Smooth muscle cell (in vitro differentiated cells): ENCODE measurements around the gene GREB1L. TPM values are rescaled to one million over a fixed set of nuclear protein-coding genes. Genes with fewer than 3 reads are reported as not detected.

Experiments
- DNase-seq: peaks from one replicate; lab custom pipeline; 2025; ENCODE audit not compliant: unreplicated experiment; lab: John Stamatoyannopoulos, UW
- H2AFZ ChIP-seq: fragments of 200-600 bp; sonication (generic); 2 replicates; pipeline ENCODE4 v1.6.0; 2016; ENCODE audit warnings: antibody characterized with exemption, low read depth, mild to moderate bottlenecking
- H3F3A ChIP-seq: fragments of 200-600 bp; sonication (generic); 2 replicates; pipeline ENCODE4 v1.6.0; 2017; ENCODE audit warnings: antibody characterized with exemption, low read depth
- H3K27ac ChIP-seq: fragments of 200-600 bp; sonication (generic); 2 replicates; pipeline ENCODE4 v1.5.1; 2016; ENCODE audit warnings: low read depth, mild to moderate bottlenecking
- H3K27me3 ChIP-seq: fragments of 200-600 bp; sonication (generic); 2 replicates; pipeline ENCODE4 v1.6.1; 2016; ENCODE audit warnings: low read depth, mild to moderate bottlenecking
- H3K36me3 ChIP-seq: fragments of 200-600 bp; sonication (generic); 2 replicates; pipeline ENCODE4 v1.5.1; 2016; ENCODE audit warnings: low read depth
- H3K4me1 ChIP-seq: fragments of 200-600 bp; sonication (generic); 2 replicates; pipeline ENCODE4 v1.5.1; 2016; ENCODE audit warnings: low read depth
- H3K4me2 ChIP-seq: fragments of 200-600 bp; sonication (generic); 2 replicates; pipeline ENCODE4 v1.6.0; 2016; ENCODE audit warnings: mild to moderate bottlenecking
- H3K4me3 ChIP-seq: fragments of 200-600 bp; sonication (generic); 2 replicates; pipeline ENCODE4 v1.5.1; 2016; ENCODE audit warnings: mild to moderate bottlenecking
- H3K79me2 ChIP-seq: fragments of 200-600 bp; sonication (generic); 2 replicates; pipeline ENCODE4 v1.6.0; 2016; ENCODE audit warnings: low read depth, mild to moderate bottlenecking
- H3K9ac ChIP-seq: fragments of 200-600 bp; sonication (generic); 2 replicates; pipeline ENCODE4 v1.6.0; 2016; ENCODE audit warnings: low read depth
- H3K9me3 ChIP-seq: fragments of 200-600 bp; sonication (generic); replicated peaks from 2 replicates; pipeline ENCODE4 v1.5.1; 2016; ENCODE audit warnings: low read depth
- H4K20me1 ChIP-seq: fragments of 200-600 bp; sonication (generic); 2 replicates; pipeline ENCODE4 v1.6.0; 2016; ENCODE audit warnings: low read depth
- CTCF ChIP-seq: fragments of 200-600 bp; sonication (generic); IDR thresholded peaks from 2 replicates; pipeline ENCODE4 v1.5.1; 2017; ENCODE audit warnings: borderline replicate concordance, mild to moderate bottlenecking, antibody characterized with exemption; ENCODE audit not compliant: insufficient read depth, poor library complexity, severe bottlenecking
- WGBS: methylation state at CpG from one replicate; pipeline ENCODE4 v1.1.7; 2016; ENCODE audit warnings: low lambda C conversion rate; 5-methylcytosine and 5-hydroxymethylcytosine counted together
- polyA plus RNA-seq: library from polyadenylated mRNA; unstranded; fragments of >200 nt; fragmentation: Nextera tagmentation; extraction: Ambion mirVana; gene quantifications from 2 replicates; pipeline ENCODE4 v1.2.1, GENCODE V29; 2016
- total RNA-seq: library from RNA; depleted of rRNA; stranded (reverse); fragments of >200 nt; gene quantifications from 2 replicates; pipeline ENCODE4 v1.2.3, GENCODE V29; 2014

GREB1L gene
- total and polyA plus RNA-seq, 2 experiments from 2014 or later: 4.0 to 15.3 TPM

GRCh38 chr18:21303445-21303844 lies 61.4 kb downstream of the GREB1L start:
- Histone ChIP-seq H3K4me3 (no peak overlapping the region), H3K9ac (no peak overlapping the region), H4K20me1 (no peaks in the 10 kb centered on the region), H3K27ac (peak overlapping the region; percentile 68), H3K36me3 (no peaks in the 10 kb centered on the region), H3K4me1 (peaks cover 63% of the 10 kb centered on the region), H3K27me3 (no peaks in the 10 kb centered on the region), H3K9me3 (no peaks in the 10 kb centered on the region), H3K4me2 (no peak overlapping the region), H2AFZ (no peak overlapping the region), H3F3A (no peaks in the 10 kb centered on the region), H3K79me2 (no peaks in the 10 kb centered on the region)
- no peak for DNase-seq
- WGBS: 49% methylated on average over 5 of the region's 5 CpGs
- no peak for TF ChIP-seq CTCF

GRCh38 chr18:21303895-21304294 lies 61.9 kb downstream of the GREB1L start:
- 63% methylated on average over 2 of the region's 2 CpGs for WGBS
- H3K4me1 ChIP-seq: peaks cover 63% of the 10 kb centered on the region
- TF ChIP-seq CTCF: no peak
- no peaks in the 10 kb centered on the region for H3F3A ChIP-seq
- no peak overlapping the region for H3K9ac ChIP-seq
- no peaks in the 10 kb centered on the region for H3K27me3 ChIP-seq
- no peaks in the 10 kb centered on the region for H4K20me1 ChIP-seq
- no peaks in the 10 kb centered on the region for H3K9me3 ChIP-seq
- no peak overlapping the region for H2AFZ ChIP-seq
- no peaks in the 10 kb centered on the region for H3K36me3 ChIP-seq
- H3K4me2 ChIP-seq: no peak overlapping the region
- no peak overlapping the region for H3K4me3 ChIP-seq
- no peak for DNase-seq
- peak overlapping the region; percentile 68 for H3K27ac ChIP-seq
- H3K79me2 ChIP-seq: no peaks in the 10 kb centered on the region

GRCh38 chr18:21305621-21306020 lies 63.6 kb downstream of the GREB1L start:
- Histone ChIP-seq H3K4me1 (peaks cover 47% of the 10 kb centered on the region), H3K4me3 (no peak overlapping the region), H3K9ac (no peak overlapping the region), H2AFZ (no peak overlapping the region), H3K79me2 (no peaks in the 10 kb centered on the region), H3K27me3 (no peaks in the 10 kb centered on the region), H3K27ac (no peak overlapping the region), H4K20me1 (no peaks in the 10 kb centered on the region), H3K9me3 (no peaks in the 10 kb centered on the region), H3K4me2 (no peak overlapping the region), H3F3A (no peaks in the 10 kb centered on the region), H3K36me3 (no peaks in the 10 kb centered on the region)
- DNase-seq: no peak
- TF ChIP-seq CTCF: no peak

GRCh38 chr18:21306368-21306767 lies 64.3 kb downstream of the GREB1L start:
- H2AFZ ChIP-seq: no peak overlapping the region
- DNase-seq: no peak
- H3K27ac ChIP-seq: no peak overlapping the region
- no peaks in the 10 kb centered on the region for H3K79me2 ChIP-seq
- H3K9ac ChIP-seq: no peak overlapping the region
- no peak overlapping the region for H3K4me2 ChIP-seq
- no peak overlapping the region for H3K4me3 ChIP-seq
- H3K27me3 ChIP-seq: no peaks in the 10 kb centered on the region
- WGBS: 71% methylated on average over 2 of the region's 2 CpGs
- H3F3A ChIP-seq: no peaks in the 10 kb centered on the region
- H3K4me1 ChIP-seq: peaks cover 39% of the 10 kb centered on the region
- no peaks in the 10 kb centered on the region for H4K20me1 ChIP-seq
- H3K9me3 ChIP-seq: no peaks in the 10 kb centered on the region
- TF ChIP-seq CTCF: no peak
- no peaks in the 10 kb centered on the region for H3K36me3 ChIP-seq
